WTC11 (cell line): ENCODE measurements around the gene GALNT2. TPM values are rescaled to one million over a fixed set of nuclear protein-coding genes. Genes with fewer than 3 reads are reported as not detected.

Experiments used
- ATAC-seq: fragments of 200-7000 bp; cut with Tn5 transposase; 2 replicates; pipeline ENCODE4 v1.10.0; 2021; ENCODE audit warnings: mild to moderate bottlenecking, moderate library complexity
- CTCF ChIA-PET: fragments of 300-600 bp; sonication (Branson Sonifier 250); formaldehyde crosslinking; loops from one replicate; lab custom pipeline; 2021; ENCODE audit warnings: antibody characterized with exemption; lab: Charles Lee
- POLR2A ChIA-PET: fragments of 350-600 bp; sonication (Branson Sonifier 250); formaldehyde crosslinking; loops from one replicate; lab custom pipeline; 2021; ENCODE audit warnings: antibody characterized with exemption; lab: Charles Lee
- DNase-seq: peaks from one replicate; pipeline ENCODE4 v3.0.0; 2021; ENCODE audit warnings: low spot score
- H3K27ac Mint-ChIP-seq: 2 replicates; pipeline ENCODE4 v1.8.0; 2021; ENCODE audit warnings: mixed read lengths
- H3K27me3 Mint-ChIP-seq: 2 replicates; pipeline ENCODE4 v1.8.0; 2021; ENCODE audit warnings: low read depth, mild to moderate bottlenecking, moderate library complexity, mixed read lengths
- H3K36me3 Mint-ChIP-seq: 2 replicates; pipeline ENCODE4 v1.8.0; 2021; ENCODE audit warnings: mixed read lengths
- H3K4me1 Mint-ChIP-seq: 2 replicates; pipeline ENCODE4 v1.8.0; 2022; ENCODE audit warnings: mixed read lengths
- H3K4me3 Mint-ChIP-seq: 2 replicates; pipeline ENCODE4 v1.8.0; 2021; ENCODE audit warnings: mild to moderate bottlenecking, moderate library complexity, mixed read lengths
- H3K9me3 Mint-ChIP-seq: 2 replicates; pipeline ENCODE4 v1.8.0; 2021; ENCODE audit warnings: mixed read lengths
- ATF6 ChIP-seq: sonication (generic); formaldehyde crosslinking; IDR thresholded peaks from 2 replicates; pipeline ENCODE4 v1.8.1; 2023; ENCODE audit warnings: mild to moderate bottlenecking, missing genetic modification reagents
- CBFB ChIP-seq: sonication (generic); formaldehyde crosslinking; IDR thresholded peaks from 2 replicates; pipeline ENCODE4 v1.8.1; 2022; ENCODE audit warnings: mild to moderate bottlenecking, low read depth, missing genetic modification reagents
- EMX1 ChIP-seq: fragments of 250-450 bp; sonication (Bioruptor Pico); IDR thresholded peaks from 2 replicates; pipeline ENCODE4 v1.8.0; 2021; ENCODE audit warnings: mild to moderate bottlenecking
- ERG ChIP-seq: fragments of 250-450 bp; sonication (Bioruptor Pico); IDR thresholded peaks from 2 replicates; pipeline ENCODE4 v1.8.0; 2021; ENCODE audit warnings: mild to moderate bottlenecking
- GTF2I ChIP-seq: fragments of 250-450 bp; sonication (Bioruptor Pico); conservative IDR thresholded peaks from 2 replicates; pipeline ENCODE4 v1.4.0; 2021; ENCODE audit warnings: mild to moderate bottlenecking
- JUN ChIP-seq: sonication (generic); formaldehyde crosslinking; IDR thresholded peaks from 2 replicates; pipeline ENCODE4 v1.8.0; 2023; ENCODE audit warnings: mild to moderate bottlenecking, missing genetic modification reagents
- MYBL2 ChIP-seq: sonication (generic); formaldehyde crosslinking; IDR thresholded peaks from 2 replicates; pipeline ENCODE4 v1.8.1; 2023; ENCODE audit warnings: mild to moderate bottlenecking, moderate library complexity, missing genetic modification reagents
- OVOL2 ChIP-seq: fragments of 250-450 bp; sonication (Bioruptor Pico); IDR thresholded peaks from 2 replicates; pipeline ENCODE4 v1.9.0; 2021; ENCODE audit warnings: mild to moderate bottlenecking, borderline replicate concordance
- RORB ChIP-seq: fragments of 250-450 bp; sonication (Bioruptor Pico); IDR thresholded peaks from 2 replicates; pipeline ENCODE4 v1.9.0; 2021; ENCODE audit warnings: mild to moderate bottlenecking
- SMAD4 ChIP-seq: sonication (generic); formaldehyde crosslinking; IDR thresholded peaks from 2 replicates; pipeline ENCODE4 v1.8.0; 2022; ENCODE audit warnings: mild to moderate bottlenecking, missing genetic modification reagents
- ZNF416 ChIP-seq: fragments of 250-450 bp; sonication (Bioruptor Pico); IDR thresholded peaks from 2 replicates; pipeline ENCODE4 v1.9.0; 2021; ENCODE audit warnings: mild to moderate bottlenecking, inconsistent platforms
- ZSCAN18 ChIP-seq: fragments of 250-450 bp; sonication (Bioruptor Pico); IDR thresholded peaks from 2 replicates; pipeline ENCODE4 v2.1.2; 2022; ENCODE audit warnings: mild to moderate bottlenecking, moderate library complexity
- total RNA-seq: library from RNA; stranded (reverse); gene quantifications from 3 replicates; pipeline ENCODE4 v1.2.3, GENCODE V29; 2021
- TF ChIP-seq, protein P1 (sequence below): sonication (generic); formaldehyde crosslinking; conservative IDR thresholded peaks from 2 replicates; pipeline ENCODE4 v1.8.1; 2022; ENCODE audit warnings: mild to moderate bottlenecking, missing genetic modification reagents
- TF ChIP-seq, protein P2 (sequence below): sonication (generic); formaldehyde crosslinking; IDR thresholded peaks from 2 replicates; pipeline ENCODE4 v1.8.0; 2023; ENCODE audit warnings: missing genetic modification reagents, mild to moderate bottlenecking, borderline replicate concordance
- TF ChIP-seq, protein P3 (sequence below): sonication (generic); formaldehyde crosslinking; IDR thresholded peaks from 2 replicates; pipeline ENCODE4 v1.8.0; 2022; ENCODE audit warnings: mild to moderate bottlenecking, missing genetic modification reagents
- TF ChIP-seq, protein P4 (sequence below): sonication (generic); formaldehyde crosslinking; IDR thresholded peaks from 2 replicates; pipeline ENCODE4 v1.8.1; 2022; ENCODE audit warnings: mild to moderate bottlenecking, moderate library complexity, missing genetic modification reagents
- TF ChIP-seq, protein P5 (sequence below): sonication (generic); formaldehyde crosslinking; IDR thresholded peaks from 2 replicates; pipeline ENCODE4 v1.8.0; 2023; ENCODE audit warnings: mild to moderate bottlenecking, missing genetic modification reagents
- TF ChIP-seq, protein P6 (sequence below): sonication (generic); formaldehyde crosslinking; IDR thresholded peaks from 2 replicates; pipeline ENCODE4 v1.8.1; 2023; ENCODE audit warnings: mild to moderate bottlenecking, moderate library complexity, missing genetic modification reagents

Gene GALNT2
- total RNA-seq, 1 experiment from 2014 or later: 74.8 TPM

DNA sequence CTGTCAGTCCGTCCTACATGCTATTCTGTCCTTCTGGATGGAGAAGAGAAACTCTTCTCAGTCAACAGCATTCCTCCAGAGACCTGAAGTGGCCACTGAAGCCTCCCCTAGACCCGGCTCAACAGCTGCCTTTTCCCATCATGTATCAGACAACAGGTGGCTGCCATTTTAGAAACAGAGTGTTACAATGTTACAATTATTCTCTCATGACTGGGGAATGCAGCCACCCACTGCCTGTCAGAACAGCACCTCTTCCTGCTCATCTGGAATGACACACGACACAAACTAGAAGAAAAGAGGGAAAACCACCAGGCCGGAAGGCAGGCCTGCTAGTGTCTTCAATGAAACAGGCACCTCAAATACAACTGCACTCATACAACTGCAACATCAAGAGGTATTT, 253.8 kb downstream of the GALNT2 start (continued):
- TF ChIP-seq, protein P1, sequence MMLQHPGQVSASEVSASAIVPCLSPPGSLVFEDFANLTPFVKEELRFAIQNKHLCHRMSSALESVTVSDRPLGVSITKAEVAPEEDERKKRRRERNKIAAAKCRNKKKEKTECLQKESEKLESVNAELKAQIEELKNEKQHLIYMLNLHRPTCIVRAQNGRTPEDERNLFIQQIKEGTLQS (CRISPR knock-in tag): no peak
- TF ChIP-seq ERG (CRISPR knock-in tag) (no peak), SMAD4 (CRISPR knock-in tag) (no peak), JUN (no peak), ZSCAN18 (CRISPR knock-in tag) (no peak), ATF6 (CRISPR knock-in tag) (no peak), OVOL2 (CRISPR knock-in tag) (no peak), ZNF416 (CRISPR knock-in tag) (no peak)
- TF ChIP-seq, protein P2, sequence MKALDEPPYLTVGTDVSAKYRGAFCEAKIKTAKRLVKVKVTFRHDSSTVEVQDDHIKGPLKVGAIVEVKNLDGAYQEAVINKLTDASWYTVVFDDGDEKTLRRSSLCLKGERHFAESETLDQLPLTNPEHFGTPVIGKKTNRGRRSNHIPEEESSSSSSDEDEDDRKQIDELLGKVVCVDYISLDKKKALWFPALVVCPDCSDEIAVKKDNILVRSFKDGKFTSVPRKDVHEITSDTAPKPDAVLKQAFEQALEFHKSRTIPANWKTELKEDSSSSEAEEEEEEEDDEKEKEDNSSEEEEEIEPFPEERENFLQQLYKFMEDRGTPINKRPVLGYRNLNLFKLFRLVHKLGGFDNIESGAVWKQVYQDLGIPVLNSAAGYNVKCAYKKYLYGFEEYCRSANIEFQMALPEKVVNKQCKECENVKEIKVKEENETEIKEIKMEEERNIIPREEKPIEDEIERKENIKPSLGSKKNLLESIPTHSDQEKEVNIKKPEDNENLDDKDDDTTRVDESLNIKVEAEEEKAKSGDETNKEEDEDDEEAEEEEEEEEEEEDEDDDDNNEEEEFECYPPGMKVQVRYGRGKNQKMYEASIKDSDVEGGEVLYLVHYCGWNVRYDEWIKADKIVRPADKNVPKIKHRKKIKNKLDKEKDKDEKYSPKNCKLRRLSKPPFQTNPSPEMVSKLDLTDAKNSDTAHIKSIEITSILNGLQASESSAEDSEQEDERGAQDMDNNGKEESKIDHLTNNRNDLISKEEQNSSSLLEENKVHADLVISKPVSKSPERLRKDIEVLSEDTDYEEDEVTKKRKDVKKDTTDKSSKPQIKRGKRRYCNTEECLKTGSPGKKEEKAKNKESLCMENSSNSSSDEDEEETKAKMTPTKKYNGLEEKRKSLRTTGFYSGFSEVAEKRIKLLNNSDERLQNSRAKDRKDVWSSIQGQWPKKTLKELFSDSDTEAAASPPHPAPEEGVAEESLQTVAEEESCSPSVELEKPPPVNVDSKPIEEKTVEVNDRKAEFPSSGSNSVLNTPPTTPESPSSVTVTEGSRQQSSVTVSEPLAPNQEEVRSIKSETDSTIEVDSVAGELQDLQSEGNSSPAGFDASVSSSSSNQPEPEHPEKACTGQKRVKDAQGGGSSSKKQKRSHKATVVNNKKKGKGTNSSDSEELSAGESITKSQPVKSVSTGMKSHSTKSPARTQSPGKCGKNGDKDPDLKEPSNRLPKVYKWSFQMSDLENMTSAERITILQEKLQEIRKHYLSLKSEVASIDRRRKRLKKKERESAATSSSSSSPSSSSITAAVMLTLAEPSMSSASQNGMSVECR (CRISPR knock-in tag): no peak
- TF ChIP-seq, protein P3, sequence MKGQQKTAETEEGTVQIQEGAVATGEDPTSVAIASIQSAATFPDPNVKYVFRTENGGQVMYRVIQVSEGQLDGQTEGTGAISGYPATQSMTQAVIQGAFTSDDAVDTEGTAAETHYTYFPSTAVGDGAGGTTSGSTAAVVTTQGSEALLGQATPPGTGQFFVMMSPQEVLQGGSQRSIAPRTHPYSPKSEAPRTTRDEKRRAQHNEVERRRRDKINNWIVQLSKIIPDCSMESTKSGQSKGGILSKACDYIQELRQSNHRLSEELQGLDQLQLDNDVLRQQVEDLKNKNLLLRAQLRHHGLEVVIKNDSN (CRISPR knock-in tag): no peak
- TF ChIP-seq, all 79 proteins: peak for 0

DNA sequence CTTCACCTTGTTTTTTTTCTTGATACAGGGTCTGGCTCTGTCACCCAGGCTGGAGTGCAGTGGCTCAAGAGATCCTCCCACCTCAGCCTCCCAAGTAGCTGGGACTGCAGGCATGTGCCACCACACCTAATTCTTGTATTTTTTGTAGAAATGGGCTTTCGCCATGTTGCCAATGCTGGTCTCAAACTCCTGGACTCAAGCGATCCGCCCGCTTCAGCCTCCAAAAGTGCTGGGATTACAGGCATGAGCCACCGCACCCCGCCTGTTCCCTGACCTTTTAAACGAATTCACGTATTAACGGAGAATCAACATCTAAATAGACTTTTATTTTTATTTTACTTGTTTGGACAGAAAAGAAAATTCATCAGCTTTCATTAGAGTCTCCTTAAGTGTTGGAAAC, 254.3 kb downstream of the GALNT2 start:
- peaks cover 44% of the 10 kb centered on the region for H3K36me3 Mint-ChIP-seq
- no peak overlapping the region for H3K4me3 Mint-ChIP-seq
- CTCF ChIA-PET: no interaction called here
- ATAC-seq (no peak), DNase-seq (no peak)
- no peaks in the 10 kb centered on the region for H3K27me3 Mint-ChIP-seq
- H3K9me3 Mint-ChIP-seq: peaks cover 4% of the 10 kb centered on the region; the same call in 1 of the 2 replicates
- no peak overlapping the region for H3K27ac Mint-ChIP-seq
- H3K4me1 Mint-ChIP-seq: no peaks in the 10 kb centered on the region
- POLR2A ChIA-PET: no interaction called here
- TF ChIP-seq GTF2I (CRISPR knock-in tag) (no peak), CBFB (CRISPR knock-in tag) (no peak), RORB (CRISPR knock-in tag) (no peak), ATF6 (CRISPR knock-in tag) (no peak), EMX1 (CRISPR knock-in tag) (no peak), MYBL2 (CRISPR knock-in tag) (no peak)
- TF ChIP-seq, protein P4, sequence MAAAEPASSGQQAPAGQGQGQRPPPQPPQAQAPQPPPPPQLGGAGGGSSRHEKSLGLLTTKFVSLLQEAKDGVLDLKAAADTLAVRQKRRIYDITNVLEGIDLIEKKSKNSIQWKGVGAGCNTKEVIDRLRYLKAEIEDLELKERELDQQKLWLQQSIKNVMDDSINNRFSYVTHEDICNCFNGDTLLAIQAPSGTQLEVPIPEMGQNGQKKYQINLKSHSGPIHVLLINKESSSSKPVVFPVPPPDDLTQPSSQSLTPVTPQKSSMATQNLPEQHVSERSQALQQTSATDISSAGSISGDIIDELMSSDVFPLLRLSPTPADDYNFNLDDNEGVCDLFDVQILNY (CRISPR knock-in tag): no peak
- TF ChIP-seq, protein P5, sequence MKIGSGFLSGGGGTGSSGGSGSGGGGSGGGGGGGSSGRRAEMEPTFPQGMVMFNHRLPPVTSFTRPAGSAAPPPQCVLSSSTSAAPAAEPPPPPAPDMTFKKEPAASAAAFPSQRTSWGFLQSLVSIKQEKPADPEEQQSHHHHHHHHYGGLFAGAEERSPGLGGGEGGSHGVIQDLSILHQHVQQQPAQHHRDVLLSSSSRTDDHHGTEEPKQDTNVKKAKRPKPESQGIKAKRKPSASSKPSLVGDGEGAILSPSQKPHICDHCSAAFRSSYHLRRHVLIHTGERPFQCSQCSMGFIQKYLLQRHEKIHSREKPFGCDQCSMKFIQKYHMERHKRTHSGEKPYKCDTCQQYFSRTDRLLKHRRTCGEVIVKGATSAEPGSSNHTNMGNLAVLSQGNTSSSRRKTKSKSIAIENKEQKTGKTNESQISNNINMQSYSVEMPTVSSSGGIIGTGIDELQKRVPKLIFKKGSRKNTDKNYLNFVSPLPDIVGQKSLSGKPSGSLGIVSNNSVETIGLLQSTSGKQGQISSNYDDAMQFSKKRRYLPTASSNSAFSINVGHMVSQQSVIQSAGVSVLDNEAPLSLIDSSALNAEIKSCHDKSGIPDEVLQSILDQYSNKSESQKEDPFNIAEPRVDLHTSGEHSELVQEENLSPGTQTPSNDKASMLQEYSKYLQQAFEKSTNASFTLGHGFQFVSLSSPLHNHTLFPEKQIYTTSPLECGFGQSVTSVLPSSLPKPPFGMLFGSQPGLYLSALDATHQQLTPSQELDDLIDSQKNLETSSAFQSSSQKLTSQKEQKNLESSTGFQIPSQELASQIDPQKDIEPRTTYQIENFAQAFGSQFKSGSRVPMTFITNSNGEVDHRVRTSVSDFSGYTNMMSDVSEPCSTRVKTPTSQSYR (CRISPR knock-in tag): no peak
- TF ChIP-seq, protein P6, sequence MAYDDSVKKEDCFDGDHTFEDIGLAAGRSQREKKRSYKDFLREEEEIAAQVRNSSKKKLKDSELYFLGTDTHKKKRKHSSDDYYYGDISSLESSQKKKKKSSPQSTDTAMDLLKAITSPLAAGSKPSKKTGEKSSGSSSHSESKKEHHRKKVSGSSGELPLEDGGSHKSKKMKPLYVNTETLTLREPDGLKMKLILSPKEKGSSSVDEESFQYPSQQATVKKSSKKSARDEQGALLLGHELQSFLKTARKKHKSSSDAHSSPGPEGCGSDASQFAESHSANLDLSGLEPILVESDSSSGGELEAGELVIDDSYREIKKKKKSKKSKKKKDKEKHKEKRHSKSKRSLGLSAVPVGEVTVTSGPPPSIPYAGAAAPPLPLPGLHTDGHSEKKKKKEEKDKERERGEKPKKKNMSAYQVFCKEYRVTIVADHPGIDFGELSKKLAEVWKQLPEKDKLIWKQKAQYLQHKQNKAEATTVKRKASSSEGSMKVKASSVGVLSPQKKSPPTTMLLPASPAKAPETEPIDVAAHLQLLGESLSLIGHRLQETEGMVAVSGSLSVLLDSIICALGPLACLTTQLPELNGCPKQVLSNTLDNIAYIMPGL: no peak
